Cardiac fibroblast (primary cell): ENCODE data around the gene METTL1.

Experiments used
- DNase-seq, 2 donors: peaks; one replicate each; pipeline versions ENCODE4 v3.0.0 to v3.0.0-alpha.2; 2010; ENCODE audit warnings: low read depth in 2 of 2
- H3K4me3 ChIP-seq, 2 donors: replicated peaks in 1 of 2; 1 replicate in 1 of 2; 2 replicates in 1 of 2; pipeline ENCODE4 v1.5.1; 2011; ENCODE audit warnings: low read depth in 2 of 2, low read length in 2 of 2, mild to moderate bottlenecking in 2 of 2, moderate library complexity in 1 of 2
- CTCF ChIP-seq: IDR thresholded peaks from one replicate; pipeline ENCODE4 v1.5.1; 2011; ENCODE audit warnings: low read depth, mild to moderate bottlenecking, low read length, inconsistent platforms

The METTL1 gene

GRCh38 chr12:57767876-57768275 is 4.0 kb downstream of the METTL1 start:
- H3K4me3 ChIP-seq = no peak overlapping the region
- TF ChIP-seq CTCF = no peak
- no peak for DNase-seq

- DNase-seq = no peak
- no peak overlapping the region for H3K4me3 ChIP-seq
- TF ChIP-seq CTCF = no peak
These were observed 4.6 kb downstream of the METTL1 start for GRCh38 chr12:57767305-57767698.

- peak in 1 of 2 donors; percentile 63 for DNase-seq
- H3K4me3 ChIP-seq = peak within 1 kb of the TSS; percentile 25 to 30
These were observed 5.2 kb downstream of the METTL1 start, which contains the start of gene CYP27B1 for GRCh38 chr12:57766464-57767304. TSS of gene CYP27B1 (minus strand) at chr12:57767078. CDS start at chr12:57767041, 37 bp downstream.

GRCh38 chr12:57765698-57766463 is 6.0 kb downstream of the METTL1 start:
- no peak for TF ChIP-seq CTCF
- no peak for DNase-seq
- H3K4me3 ChIP-seq = peak overlapping the region; percentile 25 to 41

More at GRCh38 chr12:57766464-57767304, 5.2 kb downstream of the METTL1 start, which contains the start of gene CYP27B1:
- no peak for TF ChIP-seq CTCF

GRCh38 chr12:57765003-57765697 is 6.8 kb downstream of the METTL1 start:
- TF ChIP-seq CTCF = peak; percentile 43
- peak; percentile 25 to 32 for DNase-seq

GRCh38 chr12:57764662-57765002 is 7.3 kb downstream of the METTL1 start:
- DNase-seq = no peak
- H3K4me3 ChIP-seq = peak overlapping the region in 1 of 2 donors; percentile 41
- TF ChIP-seq CTCF = no peak

More at GRCh38 chr12:57765003-57765697, 6.8 kb downstream of the METTL1 start:
- peak overlapping the region; percentile 31 to 41 for H3K4me3 ChIP-seq
